Transverse colon (tissue), 4 donors: ENCODE measurements around the gene DGKH. TPM values are rescaled to one million over a fixed set of nuclear protein-coding genes. Genes with fewer than 3 reads are reported as not detected.

Source experiments
- DNase-seq: peaks from one replicate; pipeline ENCODE4 v3.0.0-alpha.2; 2019
- H3K27ac ChIP-seq, 4 donors: fragments of 200-600 bp; sonication (generic); 2 replicates each; pipeline ENCODE4 v1.5.1; 2016 to 2018; ENCODE audit warnings: inconsistent platforms in 4 of 4
- H3K27me3 ChIP-seq: fragments of 200-600 bp; sonication (generic); 2 replicates; pipeline ENCODE4 v1.5.1; 2017; ENCODE audit warnings: inconsistent platforms
- H3K36me3 ChIP-seq, 4 donors: fragments of 200-600 bp; sonication (generic); 2 replicates each; pipeline ENCODE4 v1.5.1; 2017 to 2019; ENCODE audit warnings: inconsistent platforms in 4 of 4
- H3K4me1 ChIP-seq, 4 donors: fragments of 200-600 bp; sonication (generic); 2 replicates each; pipeline ENCODE4 v1.5.1; 2017 to 2020; ENCODE audit warnings: inconsistent platforms in 4 of 4
- H3K4me3 ChIP-seq, 4 donors: fragments of 200-600 bp; sonication (generic); 1 replicate in 1 of 4; 2 replicates in 3 of 4; pipeline versions ENCODE4 v1.5.1 to v1.6.1; 2017 to 2019; ENCODE audit warnings: inconsistent platforms in 4 of 4
- H3K9me3 ChIP-seq, 2 donors: fragments of 200-600 bp; sonication (generic); 2 replicates each; pipeline ENCODE4 v1.5.1; 2017 to 2019; ENCODE audit warnings: inconsistent platforms in 2 of 2
- CTCF ChIP-seq, 5 experiments: fragments of 200-600 bp in 3 of 5; fragments of 450-650 bp in 2 of 5; sonication (generic) in 3 of 5; IDR thresholded peaks; 1 replicate in 2 of 5; 2 replicates in 3 of 5; pipeline ENCODE4 v1.5.1; 2016 to 2017; ENCODE audit warnings: antibody characterized with exemption in 5 of 5, inconsistent platforms in 3 of 5, mild to moderate bottlenecking in 2 of 5, moderate library complexity in 1 of 5
- EP300 ChIP-seq: sonication (generic); formaldehyde crosslinking; IDR thresholded peaks from one replicate; pipeline ENCODE4 v1.6.1; 2017; ENCODE audit warnings: antibody characterized with exemption, low read depth
- POLR2A ChIP-seq: fragments of 450-650 bp; IDR thresholded peaks from one replicate; pipeline ENCODE4 v1.6.1; 2016; ENCODE audit warnings: antibody characterized with exemption, mild to moderate bottlenecking, moderate library complexity
- POLR2AphosphoS5 ChIP-seq, 3 donors: sonication (generic); formaldehyde crosslinking; IDR thresholded peaks; one replicate each; pipeline ENCODE4 v1.6.1; 2016; ENCODE audit warnings: antibody characterized with exemption in 3 of 3
- WGBS, 2 donors: methylation state at CpG; one replicate each; pipeline ENCODE4 v1.1.5; 2018; ENCODE audit warnings: low coverage in 1 of 2; 5-methylcytosine and 5-hydroxymethylcytosine counted together
- in situ Hi-C, 4 donors: fragments of 200-750 bp; cut with MboI; loops; one replicate each; pipeline versions ENCODE4 v1.15.0 to v1.15.1; 2017; ENCODE audit warnings: low sequenced_read_pairs in 3 of 4, low pct_ligation_motif_present in 1 of 4, low pct_unique_long_range_greater_than_20kb in 1 of 4
- intact Hi-C: fragments of 100-400 bp; cut with DNase I; formaldehyde crosslinking; loops from one replicate; pipeline ENCODE4 v1.15.1; 2023; ENCODE audit warnings: low total_unique reads
- total RNA-seq, 4 donors: library from RNA; depleted of rRNA; stranded (reverse); fragments of >200 nt; gene quantifications; one replicate each; pipeline ENCODE4 v1.1.0, GENCODE V29; 2016

Gene DGKH
- total RNA-seq, 4 donors from 2014 or later = 19.4 to 35.6 (median 25.0) TPM

- WGBS, 2 donors = 80 to 88% methylated on average over 1 of the region's 1 CpG
- Histone ChIP-seq H3K4me3 (no peak overlapping the region), H3K27ac (no peak overlapping the region), H3K27me3 (no peaks in the 10 kb centered on the region), H3K4me1 (no peaks in the 10 kb centered on the region), H3K9me3 (no peaks in the 10 kb centered on the region), H3K36me3 (no peaks in the 10 kb centered on the region)
- in situ Hi-C loops (no loop called here), intact Hi-C loops (no loop called here)
- no peak for DNase-seq
- TF ChIP-seq EP300 (no peak), POLR2A (no peak), POLR2AphosphoS5 (IDR thresholded peaks at IDR 0.05) (no peak), CTCF (IDR thresholded peaks at IDR 0.05) (no peak)
Measured at GRCh38 chr13:42239161-42239560, 190.7 kb downstream of the DGKH start.

GRCh38 chr13:42239644-42240043 lies 191.2 kb downstream of the DGKH start:
- Histone ChIP-seq H3K27me3 (no peaks in the 10 kb centered on the region), H3K9me3 (no peaks in the 10 kb centered on the region), H3K4me1 (no peaks in the 10 kb centered on the region), H3K27ac (no peak overlapping the region), H3K4me3 (no peak overlapping the region), H3K36me3 (no peaks in the 10 kb centered on the region)
- in situ Hi-C loops = no loop called here
- TF ChIP-seq CTCF (IDR thresholded peaks at IDR 0.05) = no peak
- no peak for TF ChIP-seq EP300
- TF ChIP-seq POLR2AphosphoS5 (IDR thresholded peaks at IDR 0.05) = no peak
- no peak for TF ChIP-seq POLR2A
- DNase-seq = no peak
- intact Hi-C loops = no loop called here

GRCh38 chr13:42246541-42246940 lies 198.1 kb downstream of the DGKH start:
- 87 to 98% methylated on average over 8 of the region's 8 CpGs for WGBS, 2 donors
- DNase-seq = no peak

GRCh38 chr13:42247883-42248282 lies 199.4 kb downstream of the DGKH start:
- no peaks in the 10 kb centered on the region for H3K4me1 ChIP-seq
- H3K4me3 ChIP-seq = no peak overlapping the region
- no peaks in the 10 kb centered on the region for H3K27me3 ChIP-seq
- in situ Hi-C loops (no loop called here), intact Hi-C loops (no loop called here)
- H3K9me3 ChIP-seq = no peaks in the 10 kb centered on the region
- TF ChIP-seq POLR2AphosphoS5 (IDR thresholded peaks at IDR 0.05) (no peak), POLR2A (no peak), CTCF (IDR thresholded peaks at IDR 0.05) (no peak), EP300 (no peak)
- WGBS, 2 donors = 50 to 63% methylated on average over 2 of the region's 2 CpGs
- no peak for DNase-seq
- H3K36me3 ChIP-seq = no peaks in the 10 kb centered on the region
- no peak overlapping the region for H3K27ac ChIP-seq

More at GRCh38 chr13:42246541-42246940, 198.1 kb downstream of the DGKH start:
- no peak for TF ChIP-seq EP300
- Histone ChIP-seq H3K9me3 (no peaks in the 10 kb centered on the region), H3K36me3 (no peaks in the 10 kb centered on the region), H3K27me3 (no peaks in the 10 kb centered on the region), H3K4me1 (no peaks in the 10 kb centered on the region), H3K27ac (no peak overlapping the region), H3K4me3 (no peak overlapping the region)
- in situ Hi-C loops = no loop called here
- intact Hi-C loops = no loop called here

GRCh38 chr13:42255886-42256285 lies 207.4 kb downstream of the DGKH start:
- no peak overlapping the region for H3K27ac ChIP-seq
- intact Hi-C loops (no loop called here), in situ Hi-C loops (no loop called here)
- H3K9me3 ChIP-seq = no peaks in the 10 kb centered on the region
- no peaks in the 10 kb centered on the region for H3K36me3 ChIP-seq
- H3K4me1 ChIP-seq = no peaks in the 10 kb centered on the region
- H3K27me3 ChIP-seq = no peaks in the 10 kb centered on the region
- no peak for DNase-seq
- no peak overlapping the region for H3K4me3 ChIP-seq
- 80 to 89% methylated on average over 4 to 5 of the region's 5 CpGs for WGBS, 2 donors
- no peak for TF ChIP-seq EP300
- TF ChIP-seq CTCF (IDR thresholded peaks at IDR 0.05) = no peak
- no peak for TF ChIP-seq POLR2A
- no peak for TF ChIP-seq POLR2AphosphoS5 (IDR thresholded peaks at IDR 0.05)
